Body of pancreas (tissue), 4 donors: ENCODE results near the gene SHISA7.

Experiments
- POLR2A ChIP-seq, 3 donors: fragments of 450-650 bp; IDR thresholded peaks; one replicate each; pipeline ENCODE4 v1.6.1; 2016; ENCODE audit warnings: antibody characterized with exemption in 3 of 3, mild to moderate bottlenecking in 2 of 3
- TF ChIP-seq, protein P1 (sequence below), 7 experiments: fragments of 450-650 bp in 4 of 7; fragments of 200-600 bp in 3 of 7; sonication (generic) in 3 of 7; IDR thresholded peaks; one replicate each; pipeline ENCODE4 v1.5.1; 2016 to 2019; ENCODE audit warnings: antibody characterized with exemption in 7 of 7

DNA sequence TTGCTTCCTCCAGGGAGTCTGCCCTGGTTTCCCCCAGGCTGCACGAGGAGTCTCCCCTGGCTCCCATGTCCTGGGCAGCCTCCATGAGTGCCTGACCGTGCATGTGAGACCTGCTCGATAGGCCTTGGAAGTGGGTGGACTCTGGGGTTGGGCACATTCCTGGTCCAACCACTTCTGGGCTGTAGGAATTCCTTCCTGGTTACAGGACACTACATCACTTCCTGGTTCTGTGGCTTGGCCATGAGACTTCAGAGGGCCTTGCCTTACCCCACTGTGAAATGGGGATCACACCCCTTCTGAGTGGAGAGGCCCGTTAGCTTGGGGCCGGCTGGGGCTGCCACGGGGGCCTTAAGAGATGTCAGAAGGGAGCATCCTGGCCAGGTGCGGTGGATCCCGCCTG, 29.4 kb upstream of the SHISA7 start:
- TF ChIP-seq, protein P1, sequence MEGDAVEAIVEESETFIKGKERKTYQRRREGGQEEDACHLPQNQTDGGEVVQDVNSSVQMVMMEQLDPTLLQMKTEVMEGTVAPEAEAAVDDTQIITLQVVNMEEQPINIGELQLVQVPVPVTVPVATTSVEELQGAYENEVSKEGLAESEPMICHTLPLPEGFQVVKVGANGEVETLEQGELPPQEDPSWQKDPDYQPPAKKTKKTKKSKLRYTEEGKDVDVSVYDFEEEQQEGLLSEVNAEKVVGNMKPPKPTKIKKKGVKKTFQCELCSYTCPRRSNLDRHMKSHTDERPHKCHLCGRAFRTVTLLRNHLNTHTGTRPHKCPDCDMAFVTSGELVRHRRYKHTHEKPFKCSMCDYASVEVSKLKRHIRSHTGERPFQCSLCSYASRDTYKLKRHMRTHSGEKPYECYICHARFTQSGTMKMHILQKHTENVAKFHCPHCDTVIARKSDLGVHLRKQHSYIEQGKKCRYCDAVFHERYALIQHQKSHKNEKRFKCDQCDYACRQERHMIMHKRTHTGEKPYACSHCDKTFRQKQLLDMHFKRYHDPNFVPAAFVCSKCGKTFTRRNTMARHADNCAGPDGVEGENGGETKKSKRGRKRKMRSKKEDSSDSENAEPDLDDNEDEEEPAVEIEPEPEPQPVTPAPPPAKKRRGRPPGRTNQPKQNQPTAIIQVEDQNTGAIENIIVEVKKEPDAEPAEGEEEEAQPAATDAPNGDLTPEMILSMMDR (IDR thresholded peaks at IDR 0.05) = no peak
- no peak for TF ChIP-seq POLR2A (IDR thresholded peaks at IDR 0.05)
